T-helper 1 cell (primary cell): ENCODE measurements around the gene ANKRD22.

Experiments used
- DNase-seq, 5 donors: peaks; one replicate each; pipeline ENCODE4 v3.0.0-alpha.2; 2012 to 2020

The ANKRD22 gene

DNA sequence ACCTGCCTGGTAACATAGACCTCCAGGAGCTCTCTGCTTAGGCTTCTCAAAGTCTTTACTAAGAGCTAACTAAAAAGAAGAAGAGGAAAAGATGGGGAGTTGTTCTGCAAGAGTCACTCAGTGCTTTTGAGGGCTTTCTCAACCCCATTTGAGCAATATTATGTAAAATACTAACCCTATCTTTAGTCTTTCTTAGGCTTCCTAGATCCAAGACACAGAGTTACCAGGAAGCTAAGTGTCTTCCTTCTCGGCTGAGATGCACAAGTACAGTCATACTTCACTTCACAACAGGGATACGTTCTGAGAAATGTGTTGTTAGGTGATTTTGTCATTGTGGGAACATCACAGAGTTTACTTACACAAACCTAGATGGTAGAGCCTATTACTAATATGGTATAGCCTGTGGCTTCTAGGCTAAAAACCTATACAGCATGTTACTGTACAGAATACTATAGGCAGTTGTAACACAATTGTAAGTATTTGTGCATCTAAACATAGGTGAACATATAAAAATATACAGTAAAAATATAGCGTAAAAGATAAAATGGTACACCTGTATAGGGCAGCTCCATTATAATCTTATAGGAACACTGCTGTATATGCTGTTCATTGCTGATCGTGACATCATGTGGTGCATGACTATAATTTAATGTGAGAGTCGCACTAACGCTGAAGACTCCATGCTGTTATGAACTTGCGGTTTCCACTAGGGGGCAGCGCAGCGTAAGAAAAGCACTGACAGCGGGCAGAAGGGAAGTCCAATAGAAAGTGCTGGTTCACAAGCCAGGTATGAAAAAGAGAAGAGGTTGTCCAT, 16.3 kb downstream of the ANKRD22 start:
- DNase-seq = peak; percentile 54 to 91 (median 73)

GRCh38 chr10:88833723-88834122, 17.9 kb downstream of the ANKRD22 start:
- DNase-seq = peak in 1 of 5 donors; percentile 71

DNA sequence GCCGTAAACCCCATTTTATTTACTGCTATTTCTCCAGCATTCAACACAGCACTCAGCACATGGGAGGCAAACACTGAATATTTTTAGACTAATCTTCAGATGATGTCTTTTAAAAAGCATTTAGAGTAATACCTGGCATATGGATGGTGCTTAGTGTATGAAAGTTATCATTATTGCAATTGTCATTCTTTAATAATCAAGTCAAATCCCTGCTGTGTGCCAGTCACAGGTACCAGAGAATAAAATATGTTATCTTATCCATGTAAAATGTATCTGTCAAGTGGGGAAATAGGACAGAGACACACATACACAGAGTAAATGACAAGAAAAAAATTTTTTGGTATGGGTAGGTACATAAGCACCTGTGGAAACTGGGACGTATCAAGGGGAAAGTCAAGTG, 18.5 kb downstream of the ANKRD22 start:
- DNase-seq = no peak

DNA sequence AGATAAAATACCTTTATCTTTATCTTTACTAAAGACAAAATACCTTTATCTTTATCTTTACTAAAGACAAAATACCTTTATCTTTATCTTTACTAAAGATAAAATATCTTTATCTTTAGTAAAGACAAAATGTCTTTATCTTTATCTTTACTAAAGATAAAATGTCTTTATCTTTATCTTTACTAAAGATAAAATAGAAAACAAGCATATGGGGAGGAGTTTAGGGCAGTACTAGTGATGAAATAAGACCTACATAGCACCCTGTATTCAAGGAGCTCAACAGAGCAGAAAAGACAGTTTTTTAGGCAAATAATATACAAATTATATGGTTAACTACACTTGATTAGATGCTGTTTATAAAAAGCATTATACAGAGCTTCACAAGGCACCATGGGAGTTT, 19.3 kb downstream of the ANKRD22 start:
- no peak for DNase-seq

DNA sequence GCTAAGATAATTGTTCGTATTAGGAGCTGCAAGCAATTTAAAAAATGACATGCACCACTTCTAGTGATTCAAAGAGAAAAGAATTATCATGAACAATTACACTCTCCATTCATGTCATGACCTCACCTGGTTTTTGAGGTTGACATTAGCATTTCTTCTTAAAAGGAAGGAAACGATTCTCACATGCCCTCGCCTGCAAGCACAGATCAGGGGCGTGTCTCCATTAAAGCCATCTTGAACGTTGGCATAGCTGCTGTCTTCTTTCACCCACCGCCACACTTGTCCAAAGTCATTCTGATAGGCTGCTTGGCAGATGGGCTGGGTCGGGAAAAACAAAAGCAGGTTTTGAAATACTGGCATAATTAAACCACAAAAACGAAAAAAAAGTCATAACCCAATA, 19.9 kb downstream of the ANKRD22 start:
- DNase-seq = peak; percentile 11 to 87 (median 18)

GRCh38 chr10:88830643-88831268, 20.9 kb downstream of the ANKRD22 start:
- peak in 1 of 5 donors; percentile 30 for DNase-seq

DNA sequence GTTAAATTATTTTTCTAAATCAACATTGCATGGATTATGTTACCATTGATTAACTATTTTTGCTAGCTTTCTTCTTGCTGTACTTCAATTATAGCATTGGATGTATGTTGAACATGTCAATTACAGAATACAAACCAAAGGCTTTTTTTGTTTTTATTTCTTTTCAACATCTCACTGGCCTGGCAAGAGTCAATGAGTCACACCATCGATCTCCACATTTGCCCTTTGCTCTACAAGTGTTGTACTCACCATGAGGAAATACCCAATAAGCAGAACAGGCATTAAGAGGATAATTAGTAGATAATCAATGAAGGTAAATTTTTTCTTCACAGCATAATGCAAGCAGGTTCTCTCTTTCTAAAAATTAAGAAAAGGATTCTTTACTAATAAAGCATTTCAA, 23.3 kb downstream of the ANKRD22 start:
- no peak for DNase-seq

- DNase-seq = peak in 1 of 5 donors; percentile 29
Observed at GRCh38 chr10:88827671-88828070, 24.0 kb downstream of the ANKRD22 start.

DNA sequence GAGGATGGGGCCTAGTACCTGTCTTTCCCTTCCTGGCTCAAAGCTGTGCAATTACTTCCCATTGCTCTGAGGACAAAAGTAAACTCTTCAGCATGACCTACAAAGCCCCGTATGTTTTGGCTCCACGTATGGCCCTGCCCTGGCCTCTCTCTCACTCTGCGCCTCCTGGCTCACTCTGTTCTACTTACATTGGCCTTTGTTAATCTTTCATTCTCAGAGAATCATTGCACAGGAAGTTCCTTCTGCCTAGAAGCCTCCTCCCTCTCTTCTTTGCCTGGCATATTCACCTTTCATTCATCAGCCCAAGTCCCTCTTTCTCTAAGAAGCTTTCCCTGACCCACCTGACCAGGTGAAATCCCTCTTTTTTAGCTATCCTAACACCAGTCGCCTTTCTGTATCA, 25.3 kb downstream of the ANKRD22 start:
- peak in 1 of 5 donors; percentile 43 for DNase-seq

- no peak for DNase-seq
Observed at GRCh38 chr10:88820748-88821401, 30.8 kb downstream of the ANKRD22 start.

DNA sequence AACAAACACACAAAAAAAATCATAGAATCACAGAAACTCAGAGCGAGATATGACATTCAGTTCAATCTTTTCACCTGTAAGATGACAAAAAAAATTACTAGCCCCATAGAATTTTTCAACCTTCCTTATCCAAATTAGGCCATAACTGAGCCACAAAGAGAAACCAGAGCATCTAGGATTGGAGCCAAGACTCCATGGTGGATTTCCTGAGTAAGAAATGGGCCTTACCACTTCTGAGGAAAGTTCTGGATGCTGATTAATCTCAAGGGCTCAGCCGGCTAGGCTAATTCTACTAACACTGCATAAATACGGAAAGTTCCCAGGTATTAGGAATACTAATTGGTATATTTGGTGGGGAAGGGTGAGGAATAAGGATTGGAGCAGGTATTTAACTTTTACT, 32.4 kb downstream of the ANKRD22 start:
- no peak for DNase-seq

GRCh38 chr10:88813200-88813599, 38.4 kb downstream of the ANKRD22 start:
- DNase-seq = no peak

DNA sequence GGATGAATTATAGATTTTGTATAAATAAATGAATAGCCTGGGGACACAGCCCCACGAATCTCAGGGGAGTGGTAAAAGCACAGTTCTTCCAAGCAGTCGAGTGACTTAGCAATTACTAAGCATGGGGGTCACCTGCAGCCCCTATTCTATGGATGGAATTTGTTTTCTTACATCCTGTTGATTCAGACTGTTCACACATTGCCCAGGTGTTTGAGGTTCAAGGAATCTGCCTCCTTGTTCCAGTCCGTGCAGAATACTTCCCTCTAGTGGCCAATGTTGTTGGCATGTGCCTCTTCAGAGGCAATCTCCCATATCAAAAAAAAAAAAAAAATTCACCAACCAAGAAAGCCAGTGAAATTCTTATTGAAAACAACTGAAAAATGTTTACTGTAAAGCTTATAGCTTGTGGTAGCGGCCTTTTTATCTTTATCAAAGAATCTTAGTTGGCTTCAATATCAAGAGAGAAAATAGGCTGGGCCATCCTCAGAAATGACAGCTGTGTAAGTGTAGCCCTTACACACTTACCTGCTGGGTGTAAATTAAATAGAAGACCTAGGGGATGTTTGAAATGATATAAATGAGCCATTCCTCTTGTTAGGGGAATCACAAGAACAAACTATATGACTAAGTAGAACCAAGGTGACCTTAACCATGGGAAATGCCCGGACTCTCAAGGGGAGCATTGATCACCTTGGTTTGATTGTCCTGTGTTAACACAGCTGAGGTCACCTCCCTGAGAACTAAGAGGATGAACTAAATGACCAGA, 41.3 kb downstream of the ANKRD22 start:
- peak in 4 of 5 donors; percentile 4 to 66 (median 14) for DNase-seq

DNA sequence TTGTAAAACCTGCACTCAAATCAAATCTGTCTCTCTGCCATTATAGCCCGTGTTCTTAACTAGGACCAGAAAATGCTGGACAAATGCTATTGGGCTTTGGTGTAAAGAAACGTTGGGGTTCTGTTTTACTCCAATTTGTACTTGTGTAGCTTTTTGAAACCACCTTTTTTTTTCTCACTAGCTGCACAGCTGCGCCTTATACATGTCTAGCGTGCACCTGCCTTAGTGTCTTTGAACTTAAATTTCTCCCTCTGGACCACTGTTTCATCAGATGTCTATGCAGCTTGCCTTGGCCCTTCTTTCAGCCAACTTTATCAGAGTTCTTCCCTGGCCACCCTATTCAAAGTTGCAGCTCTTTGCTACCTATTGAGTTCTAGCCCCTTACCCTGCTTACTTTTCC, 42.0 kb downstream of the ANKRD22 start:
- no peak for DNase-seq

DNA sequence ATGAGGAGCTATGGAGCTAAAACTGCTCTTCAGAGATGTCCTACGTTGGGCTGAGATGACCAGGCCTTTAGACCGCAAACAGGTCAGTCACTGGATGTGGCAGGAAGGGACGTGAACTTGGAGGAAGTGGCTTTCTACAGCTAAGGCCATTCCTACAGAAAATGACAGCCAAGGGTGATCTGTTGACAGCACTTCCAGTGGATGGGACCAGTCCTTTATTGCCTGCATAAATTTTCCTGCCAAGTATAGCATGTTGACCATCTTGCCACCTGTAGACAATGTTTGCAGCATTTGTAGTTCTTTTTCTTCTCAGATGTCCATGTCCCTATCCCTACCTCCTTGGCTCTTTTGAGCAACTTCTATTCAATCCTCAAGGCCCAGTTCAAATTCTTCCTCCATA, 45.7 kb downstream of the ANKRD22 start:
- no peak for DNase-seq

- no peak for DNase-seq
Observed at GRCh38 chr10:88805361-88805760, 46.3 kb downstream of the ANKRD22 start.

GRCh38 chr10:88804083-88804812, 47.4 kb downstream of the ANKRD22 start:
- no peak for DNase-seq

GRCh38 chr10:88803641-88804040, 48.0 kb downstream of the ANKRD22 start:
- DNase-seq = no peak

GRCh38 chr10:88802523-88803285, 48.9 kb downstream of the ANKRD22 start, which contains the start of gene LIPM:
Gene LIPM, plus strand, starts transcription at chr10:88802730. Its CDS starts 167 bp downstream, at chr10:88802897.
- DNase-seq = no peak

DNA sequence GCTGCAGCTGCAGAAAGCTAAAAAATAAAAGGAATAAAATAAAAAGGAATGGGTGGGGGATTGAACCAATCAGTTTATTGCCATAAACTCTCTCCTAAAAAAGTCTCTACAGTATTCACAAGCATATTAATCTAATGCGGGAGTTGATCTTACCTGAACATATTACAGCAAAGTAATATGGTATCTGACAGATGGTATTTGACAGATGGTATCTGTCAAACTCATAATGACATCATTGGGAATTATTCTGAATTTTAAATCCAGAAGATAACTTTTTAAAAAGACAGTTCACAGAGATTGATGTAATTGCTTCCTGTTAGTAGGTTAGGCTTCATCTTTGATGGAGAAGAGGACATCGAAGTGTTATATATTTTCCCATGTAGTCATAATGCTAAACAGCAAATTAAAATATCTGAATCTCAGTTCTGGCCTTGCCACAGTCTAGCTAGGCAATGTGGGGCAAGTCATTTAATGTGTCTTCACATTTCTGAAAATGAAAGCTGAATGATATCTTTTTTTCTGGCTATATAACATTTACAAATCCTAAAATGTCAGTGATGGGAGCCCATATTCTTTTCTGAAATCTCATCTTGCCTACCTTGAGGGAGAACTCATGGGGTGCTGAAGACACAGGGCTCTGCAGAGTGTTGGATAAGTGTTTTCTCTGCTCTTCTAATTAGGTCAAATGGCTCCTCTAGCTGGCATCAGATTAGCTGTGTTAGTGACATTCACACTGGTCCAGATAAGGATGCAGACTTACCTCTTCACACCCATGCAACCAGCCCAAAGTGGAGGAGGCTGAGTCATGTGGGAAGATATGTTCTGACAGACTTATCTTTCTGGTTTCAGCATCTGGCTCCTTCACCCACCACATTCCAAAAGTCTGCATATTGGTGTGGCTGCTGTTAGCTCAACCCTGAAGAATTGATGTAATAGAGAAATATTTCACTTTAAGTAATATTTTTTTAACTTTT, 51.2 kb downstream of the ANKRD22 start:
- DNase-seq = no peak
